H1 (cell line): ENCODE data around the gene MLNR. TPM values are rescaled to one million over a fixed set of nuclear protein-coding genes. Genes with fewer than 3 reads are reported as not detected.

Source experiments
- CTCF ChIA-PET: fragments of 300-600 bp; sonication (Branson Sonifier 250); formaldehyde crosslinking; loops from one replicate; lab custom pipeline; 2021; ENCODE audit not compliant: partially characterized antibody; lab: Charles Lee
- POLR2A ChIA-PET: fragments of 300-600 bp; sonication (Branson Sonifier 250); formaldehyde crosslinking; loops from one replicate; lab custom pipeline; 2021; ENCODE audit warnings: inconsistent platforms; ENCODE audit not compliant: partially characterized antibody; lab: Charles Lee
- DNase-seq, 2 experiments: peaks; one replicate each; pipeline versions ENCODE4 v3.0.0 to v3.0.0-alpha.2; 2010 to 2022; ENCODE audit warnings: low spot score in 2 of 2, low read depth in 1 of 2, mixed read lengths in 1 of 2
- FAIRE-seq: peaks from 2 replicates; lab custom pipeline; 2011; peaks lifted over from hg19 to GRCh38; lab: Jason Lieb, UNC
- H2AFZ ChIP-seq: 2 replicates; pipeline ENCODE4 v1.8.1; 2012; ENCODE audit warnings: low read length, inconsistent platforms
- H2AK5ac ChIP-seq: 2 replicates; pipeline ENCODE4 v1.6.1; 2013; ENCODE audit warnings: low read depth, low read length
- H2BK120ac ChIP-seq: replicated peaks from 2 replicates; pipeline ENCODE3; 2013; ENCODE audit warnings: low read depth, low read length, inconsistent platforms
- H2BK12ac ChIP-seq: 2 replicates; pipeline ENCODE4 v1.6.1; 2013; ENCODE audit warnings: low read depth, low read length
- H2BK15ac ChIP-seq: 2 replicates; pipeline ENCODE4 v1.6.1; 2013; ENCODE audit warnings: low read length
- H2BK20ac ChIP-seq: 2 replicates; pipeline ENCODE4 v1.6.1; 2013; ENCODE audit warnings: low read length
- H2BK5ac ChIP-seq: 2 replicates; pipeline ENCODE4 v1.6.1; 2013; ENCODE audit warnings: low read depth, low read length
- H3K14ac ChIP-seq: 2 replicates; pipeline ENCODE4 v1.6.1; 2013; ENCODE audit warnings: inconsistent platforms; ENCODE audit not compliant: insufficient read length
- H3K18ac ChIP-seq: 2 replicates; pipeline ENCODE4 v1.6.1; 2013; ENCODE audit warnings: low read length; ENCODE audit errors: extremely low read depth
- H3K23ac ChIP-seq: 2 replicates; pipeline ENCODE4 v1.6.1; 2013; ENCODE audit warnings: inconsistent platforms; ENCODE audit not compliant: insufficient read length
- H3K23me2 ChIP-seq: 2 replicates; pipeline ENCODE4 v1.6.1; 2013; ENCODE audit warnings: low read depth, low read length
- H3K27ac ChIP-seq: 2 replicates; pipeline ENCODE4 v1.6.1; 2011; ENCODE audit warnings: low read depth, low read length, inconsistent platforms
- H3K27me3 ChIP-seq, 4 experiments: replicated peaks in 1 of 4; 1 replicate in 1 of 4; 2 replicates in 3 of 4; pipeline versions ENCODE4 v1.6.1 to v1.8.1; 2011 to 2013; ENCODE audit warnings: low read length in 3 of 4, mild to moderate bottlenecking in 3 of 4, inconsistent platforms in 2 of 4, mixed read lengths in 2 of 4, moderate library complexity in 1 of 4; ENCODE audit not compliant: control insufficient read depth in 3 of 4, insufficient read depth in 3 of 4; ENCODE audit errors: extremely low read depth in 1 of 4
- H3K36me3 ChIP-seq, 4 experiments: 2 replicates each; pipeline versions ENCODE4 v1.6.1 to v1.8.1; 2011 to 2013; ENCODE audit warnings: mild to moderate bottlenecking in 4 of 4, low read length in 3 of 4, moderate library complexity in 2 of 4, control low read depth in 1 of 4, inconsistent platforms in 1 of 4; ENCODE audit not compliant: insufficient read depth in 4 of 4, control insufficient read depth in 2 of 4
- H3K4ac ChIP-seq: replicated peaks from 2 replicates; pipeline ENCODE3; 2013; ENCODE audit warnings: low read length, low read depth, mixed read lengths, inconsistent platforms; ENCODE audit not compliant: insufficient read length
- H3K4me1 ChIP-seq, 4 experiments: replicated peaks in 1 of 4; 1 replicate in 1 of 4; 2 replicates in 3 of 4; pipeline versions ENCODE4 v1.6.1 to v1.8.1; 2011 to 2013; ENCODE audit warnings: low read length in 3 of 4, inconsistent platforms in 2 of 4, mixed read lengths in 1 of 4; ENCODE audit not compliant: insufficient read depth in 4 of 4, control insufficient read depth in 3 of 4
- H3K4me2 ChIP-seq, 2 experiments: 2 replicates each; pipeline versions ENCODE4 v1.6.1 to v1.8.1; 2011 to 2013; ENCODE audit warnings: low read depth in 2 of 2, low read length in 2 of 2, control low read depth in 1 of 2, inconsistent platforms in 1 of 2, mild to moderate bottlenecking in 1 of 2; ENCODE audit not compliant: insufficient read depth in 1 of 2
- H3K4me3 ChIP-seq, 4 experiments: fragments of 200-600, 300-600 bp in 1 of 4; sonication (generic), shearing (Covaris generic), sonication (Bioruptor Twin) in 1 of 4; 2 replicates each; pipeline versions ENCODE4 v1.5.1 to v1.8.1; 2011 to 2016; ENCODE audit warnings: low read length in 4 of 4, low read depth in 3 of 4, control low read depth in 2 of 4, inconsistent platforms in 2 of 4, mild to moderate bottlenecking in 2 of 4, mixed read lengths in 1 of 4, moderate library complexity in 1 of 4; ENCODE audit not compliant: insufficient read depth in 2 of 4; ENCODE audit errors: extremely low read depth in 1 of 4
- H3K56ac ChIP-seq: replicated peaks from 2 replicates; pipeline ENCODE3; 2013; ENCODE audit warnings: low read depth, mild to moderate bottlenecking, mixed read lengths, low read length, inconsistent platforms; ENCODE audit not compliant: insufficient read length
- H3K79me1 ChIP-seq: 2 replicates; pipeline ENCODE4 v1.6.1; 2013; ENCODE audit warnings: low read depth, low read length, control low read depth
- H3K79me2 ChIP-seq, 2 experiments: 2 replicates each; pipeline versions ENCODE4 v1.6.1 to v1.8.1; 2012 to 2013; ENCODE audit warnings: low read length in 2 of 2, mild to moderate bottlenecking in 2 of 2, inconsistent platforms in 1 of 2; ENCODE audit not compliant: insufficient read depth in 2 of 2, control insufficient read depth in 1 of 2
- H3K9ac ChIP-seq, 4 experiments: replicated peaks in 1 of 4; 1 replicate in 1 of 4; 2 replicates in 3 of 4; pipeline versions ENCODE4 v1.6.1 to v1.8.1; 2011 to 2013; ENCODE audit warnings: low read depth in 3 of 4, low read length in 3 of 4, control low read depth in 2 of 4, mild to moderate bottlenecking in 2 of 4, moderate library complexity in 2 of 4, inconsistent platforms in 1 of 4; ENCODE audit errors: extremely low read depth in 1 of 4
- H3K9me3 ChIP-seq, 2 experiments: 2 replicates each; pipeline versions ENCODE4 v1.6.1 to v1.8.1; 2012 to 2013; ENCODE audit warnings: mild to moderate bottlenecking in 2 of 2, moderate library complexity in 2 of 2, control low read depth in 1 of 2, inconsistent platforms in 1 of 2, low read depth in 1 of 2, low read length in 1 of 2, mixed read lengths in 1 of 2; ENCODE audit not compliant: insufficient read depth in 2 of 2
- H4K20me1 ChIP-seq, 2 experiments: replicated peaks in 1 of 2; 2 replicates each; pipeline versions ENCODE3 to v1.8.1; 2011 to 2013; ENCODE audit warnings: inconsistent platforms in 2 of 2, low read length in 2 of 2, mild to moderate bottlenecking in 1 of 2; ENCODE audit not compliant: insufficient read depth in 2 of 2, control insufficient read depth in 1 of 2
- H4K5ac ChIP-seq: 2 replicates; pipeline ENCODE4 v1.6.1; 2013; ENCODE audit warnings: low read length, low read depth, mixed read lengths, inconsistent platforms; ENCODE audit not compliant: insufficient read length
- H4K8ac ChIP-seq: 2 replicates; pipeline ENCODE4 v1.8.0; 2013; ENCODE audit warnings: mild to moderate bottlenecking, moderate library complexity, low read length, inconsistent platforms; ENCODE audit not compliant: insufficient read depth; ENCODE audit errors: extremely low read depth
- H4K91ac ChIP-seq: replicated peaks from 2 replicates; pipeline ENCODE3; 2013; ENCODE audit warnings: low read length, mixed read lengths, inconsistent platforms; ENCODE audit not compliant: insufficient read length
- CBX5 ChIP-seq: fragments of 300-800, 300-1000 bp; sonication (generic); IDR thresholded peaks from 2 replicates; pipeline ENCODE4 v1.7.1; 2016; ENCODE audit warnings: antibody characterized with exemption, low read length, low read depth
- KDM1A ChIP-seq: fragments of 200-600, 300-600 bp; sonication (generic); IDR thresholded peaks from 2 replicates; pipeline ENCODE4 v1.7.1; 2016; ENCODE audit warnings: mild to moderate bottlenecking, low read length, borderline replicate concordance
- SIN3A ChIP-seq, 2 experiments: IDR thresholded peaks in 1 of 2; conservative IDR thresholded peaks in 1 of 2; 2 replicates each; pipeline ENCODE4 v1.6.1; 2011 to 2012; ENCODE audit warnings: low read length in 2 of 2, improper control_type of control experiment in 1 of 2, low read depth in 1 of 2, mild to moderate bottlenecking in 1 of 2
- SP2 ChIP-seq: IDR thresholded peaks from 2 replicates; pipeline ENCODE4 v1.6.1; 2012; ENCODE audit warnings: mild to moderate bottlenecking, low read length, inconsistent platforms
- WGBS, 2 experiments: shearing (Covaris generic) in 1 of 2; methylation state at CpG; one replicate each; pipeline versions ENCODE4 v1.1.6 to v1.1.7; 2013 to 2015; ENCODE audit warnings: low lambda C conversion rate in 2 of 2, mixed read lengths in 2 of 2, inconsistent platforms in 1 of 2, low coverage in 1 of 2, missing lambda C conversion rate in 1 of 2; ENCODE audit not compliant: insufficient replicate concordance in 2 of 2, insufficient coverage in 1 of 2, insufficient read length in 1 of 2; ENCODE audit errors: extremely low coverage in 1 of 2, missing lambda C conversion rate in 1 of 2; 5-methylcytosine and 5-hydroxymethylcytosine counted together
- polyA plus RNA-seq, 7 experiments: library from polyadenylated mRNA; depleted of rRNA in 3 of 7; stranded (reverse) in 5 of 7; unstranded in 2 of 7; fragments of >200 nt in 5 of 7; fragments of 200-250 nt in 2 of 7; gene quantifications; 1 replicate in 5 of 7; 2 replicates in 1 of 7; 4 replicates in 1 of 7; pipeline versions ENCODE4 v1.2.1 to v1.2.3, GENCODE V29; 2011 to 2013; ENCODE audit warnings: missing spikeins in 2 of 7, mixed read lengths in 2 of 7
- total RNA-seq: library from RNA; stranded (reverse); fragmentation: NEBNext Ultra II Directional; extraction: Animal tissue kit (Norgen Biotek cat#: 25700); gene quantifications from 2 replicates; pipeline ENCODE4 v1.2.1, GENCODE V29; 2021

Gene MLNR
- total and polyA plus RNA-seq, 2 of the 8 experiments (the other 6 are each of a cell fraction or from before 2014, with no cell fraction given), result 0.24 to 0.29 TPM

DNA sequence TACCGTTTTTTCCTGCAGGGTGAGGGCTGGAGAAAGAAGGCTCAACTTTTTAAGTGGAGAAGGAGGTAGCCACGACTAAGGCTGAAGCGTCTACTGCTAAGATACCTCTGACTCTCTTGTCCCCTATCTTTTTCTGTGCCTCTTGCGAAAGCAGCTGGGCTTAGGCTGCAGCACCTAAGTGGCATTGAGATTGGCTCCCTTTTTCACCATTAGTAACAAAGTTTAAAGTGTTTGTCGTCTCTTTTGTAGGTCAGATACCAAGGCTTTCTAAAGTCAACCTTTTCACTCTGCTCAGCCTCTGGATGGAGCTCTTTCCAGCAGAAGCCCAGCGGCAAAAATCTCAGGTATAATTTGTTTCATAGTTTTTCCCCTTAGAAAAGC, 28.5 kb downstream of the MLNR start:
- Histone ChIP-seq H3K4me3 (peak overlapping the region; percentile 72 to 88 (median 82)), H4K91ac (peak overlapping the region; percentile 19), H3K4me2 (peak overlapping the region; percentile 91 to 100), H3K14ac (no peak overlapping the region), H3K9me3 (no peaks in the 10 kb centered on the region), H3K27ac (no peak overlapping the region)
- peak in 1 of 2 experiments; percentile 46 for DNase-seq
- CTCF ChIA-PET, result interaction anchor here (1.0 to 2.6 kb wide), 5 partner anchors 8 to 31 kb away, joined by 4 to 27 read pairs (median 8); no protein-coding TSS in a partner anchor
- no peak for TF ChIP-seq KDM1A
- TF ChIP-seq SP2, result no peak
- TF ChIP-seq SIN3A (conservative IDR thresholded peaks at IDR 0.05 in 1 of 2, IDR thresholded peaks at IDR 0.05 in 1 of 2; ENCODE audit: low read depth in 1 of 2, low read length in 2 of 2), result no peak
- no peak for TF ChIP-seq CBX5
- TF ChIP-seq, all 59 proteins: peak for 0
- no peak overlapping the region for H3K56ac ChIP-seq
- peak overlapping the region in 3 of 4 experiments; percentile 59 to 67 (median 60); a peak in 4 of 7 replicates for H3K9ac ChIP-seq
- no peak overlapping the region for H2BK20ac ChIP-seq
- no peak overlapping the region for H4K5ac ChIP-seq
- no peak overlapping the region for H2BK12ac ChIP-seq
- no peak overlapping the region for H2BK120ac ChIP-seq
- H3K79me1 ChIP-seq, result no peaks in the 10 kb centered on the region; the same call in 1 of the 2 replicates
- H2AK5ac ChIP-seq, result no peak overlapping the region
- no peaks in the 10 kb centered on the region for H3K27me3 ChIP-seq
- FAIRE-seq, result peak; percentile 7
- H3K23ac ChIP-seq, result no peak overlapping the region
- H3K18ac ChIP-seq, result no peak overlapping the region
- no peaks in the 10 kb centered on the region for H3K36me3 ChIP-seq
- WGBS, 2 experiments, result 21% methylated on average over 6 of the region's 6 CpGs; no CpG with 5 or more reads in 1 of the 2 experiments
- no peak overlapping the region for H2BK15ac ChIP-seq
- POLR2A ChIA-PET, result interaction anchor here (1.3 to 1.9 kb wide), 3 partner anchors 9 to 16 kb away, joined by 3 to 5 read pairs (median 3); no protein-coding TSS in a partner anchor
- peaks cover 12% of the 10 kb centered on the region for H3K23me2 ChIP-seq
- H2AFZ ChIP-seq, result peak overlapping the region; percentile 96
- H4K8ac ChIP-seq, result peak overlapping the region; percentile 30; the same call in 1 of the 2 replicates
- no peaks in the 10 kb centered on the region; a peak in 1 of 7 replicates for H3K4me1 ChIP-seq
- H3K79me2 ChIP-seq, result no peaks in the 10 kb centered on the region
- H3K4ac ChIP-seq, result no peak overlapping the region
- no peaks in the 10 kb centered on the region for H4K20me1 ChIP-seq
- no peak overlapping the region for H2BK5ac ChIP-seq
